ENCODE data around the gene PRRT1B.

GRCh38 chr9:131516100-131516499, 29.2 kb upstream of the PRRT1B start:
- TF ChIP-seq EZH2 (IDR thresholded peaks at IDR 0.05; ENCODE audit: low read depth, unreplicated experiment) (no peak), CTCF (conservative IDR thresholded peaks at IDR 0.05; ENCODE audit: low read depth in 2 of 2) (no peak), POLR2AphosphoS5 (IDR thresholded peaks at IDR 0.05; ENCODE audit: low read depth) (no peak), STAT1 (IDR thresholded peaks at IDR 0.05; ENCODE audit: unreplicated experiment) (no peak), EZH2phosphoT487 (IDR thresholded peaks at IDR 0.05; ENCODE audit: unreplicated experiment) (no peak), JUNB (IDR thresholded peaks at IDR 0.05; ENCODE audit: unreplicated experiment) (no peak), CREB1 (CRISPR knock-in tag; IDR thresholded peaks at IDR 0.05; ENCODE audit: low read depth) (no peak), REST (IDR thresholded peaks at IDR 0.05; ENCODE audit: unreplicated experiment) (no peak), ETS1 (IDR thresholded peaks at IDR 0.05) (no peak), ZNF114 (CRISPR knock-in tag; IDR thresholded peaks at IDR 0.05) (no peak), NANOG (IDR thresholded peaks at IDR 0.05; ENCODE audit: borderline replicate concordance) (no peak), ZNF331 (CRISPR knock-in tag; IDR thresholded peaks at IDR 0.05; ENCODE audit: low read depth) (no peak)

All from GM23338 (cell line).